Trophoblast cell (in vitro differentiated cells and primary cell): ENCODE measurements around the gene GYS1.
"Not testable (repeated sequence)": the region's sequence is repeated elsewhere in the genome, so short reads cannot be mapped to it uniquely, and the experiment has no call there.

ENCODE experiments used
- DNase-seq, 2 donors: peaks; one replicate each; pipeline ENCODE4 v3.0.0-alpha.2; 2016
- H2AFZ ChIP-seq: 2 replicates; pipeline ENCODE4 v1.6.1; 2013; ENCODE audit warnings: low read length, moderate library complexity, mild to moderate bottlenecking; ENCODE audit not compliant: insufficient read depth, poor library complexity
- H2AK5ac ChIP-seq: 2 replicates; pipeline ENCODE4 v1.6.1; 2013; ENCODE audit warnings: mild to moderate bottlenecking, low read length
- H2BK120ac ChIP-seq: 2 replicates; pipeline ENCODE4 v1.6.1; 2013; ENCODE audit warnings: low read length, mild to moderate bottlenecking, moderate library complexity; ENCODE audit not compliant: insufficient read depth, poor library complexity
- H2BK12ac ChIP-seq: 2 replicates; pipeline ENCODE4 v1.6.1; 2013; ENCODE audit warnings: mild to moderate bottlenecking, low read length, moderate library complexity
- H2BK5ac ChIP-seq: 2 replicates; pipeline ENCODE4 v1.6.1; 2013; ENCODE audit warnings: low read length, low read depth, moderate library complexity, mild to moderate bottlenecking; ENCODE audit not compliant: poor library complexity
- H3K14ac ChIP-seq: 2 replicates; pipeline ENCODE4 v1.6.1; 2013; ENCODE audit warnings: mild to moderate bottlenecking, low read length
- H3K18ac ChIP-seq: 2 replicates; pipeline ENCODE4 v1.6.1; 2013; ENCODE audit warnings: mild to moderate bottlenecking, low read length
- H3K23ac ChIP-seq: 2 replicates; pipeline ENCODE4 v1.6.1; 2013; ENCODE audit warnings: low read length
- H3K27ac ChIP-seq: 2 replicates; pipeline ENCODE4 v1.5.1; 2013; ENCODE audit warnings: low read depth, mild to moderate bottlenecking, inconsistent platforms, low read length, moderate library complexity
- H3K27me3 ChIP-seq: 2 replicates; pipeline ENCODE4 v1.6.1; 2013; ENCODE audit warnings: inconsistent platforms, mild to moderate bottlenecking, low read length, moderate library complexity; ENCODE audit not compliant: insufficient read depth
- H3K36me3 ChIP-seq, 2 experiments: 1 replicate in 1 of 2; 2 replicates in 1 of 2; pipeline ENCODE4 v1.6.1; 2013; ENCODE audit warnings: low read length in 2 of 2, mild to moderate bottlenecking in 2 of 2, moderate library complexity in 1 of 2; ENCODE audit not compliant: insufficient read depth in 2 of 2, control insufficient read depth in 1 of 2
- H3K4ac ChIP-seq: 2 replicates; pipeline ENCODE4 v1.6.1; 2013; ENCODE audit warnings: low read depth, mild to moderate bottlenecking, low read length, moderate library complexity
- H3K4me1 ChIP-seq, 2 experiments: 1 replicate in 1 of 2; 2 replicates in 1 of 2; pipeline ENCODE4 v1.6.1; 2013; ENCODE audit warnings: low read length in 2 of 2, mild to moderate bottlenecking in 2 of 2, moderate library complexity in 1 of 2; ENCODE audit not compliant: insufficient read depth in 2 of 2, control insufficient read depth in 1 of 2
- H3K4me2 ChIP-seq: 2 replicates; pipeline ENCODE4 v1.6.1; 2013; ENCODE audit warnings: inconsistent platforms, mild to moderate bottlenecking, low read length, moderate library complexity
- H3K4me3 ChIP-seq: 2 replicates; pipeline ENCODE4 v1.5.1; 2013; ENCODE audit warnings: mild to moderate bottlenecking, low read depth, low read length, inconsistent platforms
- H3K79me1 ChIP-seq: one replicate; pipeline ENCODE4 v1.6.1; 2013; ENCODE audit warnings: low read length
- H3K79me2 ChIP-seq: 2 replicates; pipeline ENCODE4 v1.6.1; 2013; ENCODE audit warnings: low read length, mild to moderate bottlenecking; ENCODE audit not compliant: control insufficient read depth, insufficient read depth, poor library complexity
- H3K9ac ChIP-seq: 2 replicates; pipeline ENCODE4 v1.6.1; 2013; ENCODE audit warnings: mild to moderate bottlenecking, low read length
- H3K9me3 ChIP-seq: 2 replicates; pipeline ENCODE4 v1.6.1; 2013; ENCODE audit warnings: low read depth, mild to moderate bottlenecking, control low read depth, inconsistent platforms, low read length; ENCODE audit not compliant: insufficient read depth
- H4K12ac ChIP-seq: 2 replicates; pipeline ENCODE4 v1.6.1; 2013; ENCODE audit warnings: low read depth, mild to moderate bottlenecking, low read length, moderate library complexity
- H4K8ac ChIP-seq: 2 replicates; pipeline ENCODE4 v1.6.1; 2013; ENCODE audit warnings: low read depth, mild to moderate bottlenecking, low read length, moderate library complexity
- H4K91ac ChIP-seq: one replicate; pipeline ENCODE4 v1.6.1; 2013; ENCODE audit warnings: low read depth, mild to moderate bottlenecking, low read length, moderate library complexity
- WGBS: extraction: QIAGEN DNeasy Blood & Tissue Kit; methylation state at CpG from one replicate; pipeline ENCODE4 v1.1.7; 2013; ENCODE audit warnings: missing lambda C conversion rate; ENCODE audit not compliant: insufficient read length, insufficient coverage; ENCODE audit errors: extremely low coverage; 5-methylcytosine and 5-hydroxymethylcytosine counted together

The GYS1 gene

GRCh38 chr19:49025088-49025487 is 32.0 kb upstream of the GYS1 start:
- H3K4me2 ChIP-seq, H2BK12ac ChIP-seq, H4K12ac ChIP-seq, H2AFZ ChIP-seq, H3K36me3 ChIP-seq, H3K18ac ChIP-seq, H3K4me3 ChIP-seq, H2AK5ac ChIP-seq, H2BK120ac ChIP-seq, H3K9me3 ChIP-seq, H2BK5ac ChIP-seq, H4K8ac ChIP-seq, H3K9ac ChIP-seq, DNase-seq, H3K27ac ChIP-seq, H4K91ac ChIP-seq, H3K79me1 ChIP-seq, H3K14ac ChIP-seq, H3K79me2 ChIP-seq, H3K4ac ChIP-seq, H3K4me1 ChIP-seq, H3K23ac ChIP-seq, H3K27me3 ChIP-seq: not testable (repeated sequence)
- no CpG with 5 or more reads among the region's 6 CpGs for WGBS

GRCh38 chr19:49024233-49024632 is 31.1 kb upstream of the GYS1 start, which contains the start of gene CGB3:
Gene CGB3, minus strand, starts transcription at chr19:49024333. Its CDS starts 362 bp downstream, at chr19:49023971.
- H3K27ac ChIP-seq, H3K4me3 ChIP-seq, H3K4me1 ChIP-seq, H2BK12ac ChIP-seq, H2AK5ac ChIP-seq, H4K12ac ChIP-seq, H3K27me3 ChIP-seq, H2AFZ ChIP-seq, H3K36me3 ChIP-seq, H3K14ac ChIP-seq, H2BK120ac ChIP-seq, H3K9me3 ChIP-seq, H4K8ac ChIP-seq, H3K4me2 ChIP-seq, H3K23ac ChIP-seq, H2BK5ac ChIP-seq, H4K91ac ChIP-seq, H3K79me1 ChIP-seq, H3K9ac ChIP-seq, H3K4ac ChIP-seq, H3K18ac ChIP-seq, H3K79me2 ChIP-seq, DNase-seq: not testable (repeated sequence)
- no CpG with 5 or more reads among the region's 15 CpGs for WGBS

GRCh38 chr19:49022116-49022515 is 29.0 kb upstream of the GYS1 start:
- H2BK5ac ChIP-seq = no peak overlapping the region
- peaks cover 5 to 11% of the 10 kb centered on the region in 2 experiments for H3K4me1 ChIP-seq
- H3K4me2 ChIP-seq = no peak overlapping the region
- H3K36me3 ChIP-seq = no peaks in the 10 kb centered on the region
- no peak overlapping the region for H4K91ac ChIP-seq
- H3K23ac ChIP-seq = no peak overlapping the region
- no peak overlapping the region for H2BK120ac ChIP-seq
- no peak overlapping the region for H3K9ac ChIP-seq
- H2AK5ac ChIP-seq = no peak overlapping the region
- H3K4me3 ChIP-seq = no peak overlapping the region
- no peak overlapping the region for H2AFZ ChIP-seq
- peaks cover 2% of the 10 kb centered on the region for H3K79me1 ChIP-seq
- no peak overlapping the region for H2BK12ac ChIP-seq
- H4K12ac ChIP-seq = no peak overlapping the region
- H3K79me2 ChIP-seq = no peaks in the 10 kb centered on the region
- no peak overlapping the region for H4K8ac ChIP-seq
- WGBS = no CpG with 5 or more reads among the region's 9 CpGs
- no peak overlapping the region for H3K27ac ChIP-seq
- H3K18ac ChIP-seq = no peak overlapping the region
- peaks cover 1% of the 10 kb centered on the region for H3K9me3 ChIP-seq
- DNase-seq = no peak
- H3K27me3 ChIP-seq = peaks cover 7% of the 10 kb centered on the region
- H3K4ac ChIP-seq = no peak overlapping the region
- H3K14ac ChIP-seq = no peak overlapping the region

- no peak overlapping the region for H3K9ac ChIP-seq
- no peak overlapping the region for H3K4me3 ChIP-seq
- peaks cover 5 to 11% of the 10 kb centered on the region in 2 experiments for H3K4me1 ChIP-seq
- peaks cover 7% of the 10 kb centered on the region for H3K27me3 ChIP-seq
- peaks cover 0 to 1% of the 10 kb centered on the region in 2 experiments for H3K36me3 ChIP-seq
- H3K4ac ChIP-seq = no peak overlapping the region
- H3K79me1 ChIP-seq = peaks cover 4% of the 10 kb centered on the region
- peaks cover 1% of the 10 kb centered on the region for H3K9me3 ChIP-seq
- no peak overlapping the region for H3K4me2 ChIP-seq
- no peak overlapping the region for H4K12ac ChIP-seq
- no peak overlapping the region for H3K14ac ChIP-seq
- no peak overlapping the region for H2AK5ac ChIP-seq
- no peak overlapping the region for H3K18ac ChIP-seq
- no CpG with 5 or more reads among the region's 16 CpGs for WGBS
- no peak overlapping the region for H3K23ac ChIP-seq
- no peak overlapping the region for H2BK120ac ChIP-seq
- H2BK5ac ChIP-seq = no peak overlapping the region
- no peak overlapping the region for H4K8ac ChIP-seq
- DNase-seq = no peak
- H4K91ac ChIP-seq = no peak overlapping the region
- no peak overlapping the region for H2BK12ac ChIP-seq
- no peaks in the 10 kb centered on the region for H3K79me2 ChIP-seq
- no peak overlapping the region for H3K27ac ChIP-seq
- no peak overlapping the region for H2AFZ ChIP-seq
Observed at GRCh38 chr19:49020931-49021895, 28.1 kb upstream of the GYS1 start.
